Activated T-helper 17 cell treated with anti-CD3 and anti-CD28 coated beads, Interleukin-2, amount 50 U/mL, for 72 hours (primary cell): ENCODE measurements around the gene KCND3. TPM values are rescaled to one million over a fixed set of nuclear protein-coding genes. Genes with fewer than 3 reads are reported as not detected.

Experiments used
- ATAC-seq: fragments of 150-1000 bp; cut with Tn5 transposase; replicated peaks from 2 replicates; pipeline ENCODE4 v1.10.0; 2021; ENCODE audit warnings: mild to moderate bottlenecking, moderate library complexity
- H3K27ac Mint-ChIP-seq: one replicate; pipeline ENCODE4 v1.8.0; 2022; ENCODE audit warnings: mixed read lengths
- H3K27me3 Mint-ChIP-seq: one replicate; pipeline ENCODE4 v1.8.0; 2022; ENCODE audit warnings: mixed read lengths
- H3K36me3 Mint-ChIP-seq: one replicate; pipeline ENCODE4 v1.8.0; 2022; ENCODE audit warnings: low read depth, mild to moderate bottlenecking, mixed read lengths
- H3K4me1 Mint-ChIP-seq: one replicate; pipeline ENCODE4 v1.8.0; 2022; ENCODE audit warnings: mixed read lengths
- H3K4me3 Mint-ChIP-seq: one replicate; pipeline ENCODE4 v1.8.0; 2022; ENCODE audit warnings: mild to moderate bottlenecking, mixed read lengths
- H3K9me3 Mint-ChIP-seq: one replicate; pipeline ENCODE4 v1.8.0; 2022; ENCODE audit warnings: mixed read lengths
- total RNA-seq, 2 donors: library from RNA; stranded (reverse); gene quantifications; one replicate each; pipeline ENCODE4 v1.2.3, GENCODE V29; 2022

KCND3 gene
- total RNA-seq, 2 donors from 2014 or later, result not detected

DNA sequence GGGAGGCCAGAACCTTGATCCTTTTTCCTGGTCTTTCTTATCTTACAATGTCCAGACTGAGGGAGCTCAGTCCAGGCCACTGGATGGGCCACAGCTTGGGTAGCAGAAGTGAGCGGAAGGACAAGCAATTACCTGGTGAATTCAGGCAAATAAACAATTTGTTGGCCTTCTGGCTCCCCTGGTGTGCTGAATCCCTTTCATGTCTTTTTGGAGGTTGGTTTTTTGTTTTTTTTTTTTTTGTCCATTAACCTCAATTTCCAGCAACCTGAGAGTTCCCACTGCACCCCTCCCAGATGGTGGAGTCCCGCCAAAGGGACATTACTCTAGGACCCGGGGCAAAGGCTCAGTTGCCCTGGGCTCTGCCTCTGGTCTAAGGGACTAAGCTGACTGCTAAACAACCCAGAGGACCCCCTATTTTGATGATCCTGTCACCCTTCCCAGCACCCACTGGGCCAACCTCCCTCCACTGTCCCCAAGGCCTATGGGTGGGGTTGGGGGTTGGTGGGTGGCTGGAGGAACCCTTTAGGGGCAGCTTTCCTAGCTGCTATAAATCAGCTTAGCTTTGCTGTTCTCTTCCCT is 85.5 kb downstream of the KCND3 start:
- Mint-ChIP-seq H3K4me1 (peaks cover 12% of the 10 kb centered on the region), H3K9me3 (no peaks in the 10 kb centered on the region), H3K27ac (no peak overlapping the region), H3K4me3 (peak overlapping the region; percentile 52), H3K27me3 (peaks cover 24% of the 10 kb centered on the region), H3K36me3 (no peaks in the 10 kb centered on the region)
- ATAC-seq, result no peak

DNA sequence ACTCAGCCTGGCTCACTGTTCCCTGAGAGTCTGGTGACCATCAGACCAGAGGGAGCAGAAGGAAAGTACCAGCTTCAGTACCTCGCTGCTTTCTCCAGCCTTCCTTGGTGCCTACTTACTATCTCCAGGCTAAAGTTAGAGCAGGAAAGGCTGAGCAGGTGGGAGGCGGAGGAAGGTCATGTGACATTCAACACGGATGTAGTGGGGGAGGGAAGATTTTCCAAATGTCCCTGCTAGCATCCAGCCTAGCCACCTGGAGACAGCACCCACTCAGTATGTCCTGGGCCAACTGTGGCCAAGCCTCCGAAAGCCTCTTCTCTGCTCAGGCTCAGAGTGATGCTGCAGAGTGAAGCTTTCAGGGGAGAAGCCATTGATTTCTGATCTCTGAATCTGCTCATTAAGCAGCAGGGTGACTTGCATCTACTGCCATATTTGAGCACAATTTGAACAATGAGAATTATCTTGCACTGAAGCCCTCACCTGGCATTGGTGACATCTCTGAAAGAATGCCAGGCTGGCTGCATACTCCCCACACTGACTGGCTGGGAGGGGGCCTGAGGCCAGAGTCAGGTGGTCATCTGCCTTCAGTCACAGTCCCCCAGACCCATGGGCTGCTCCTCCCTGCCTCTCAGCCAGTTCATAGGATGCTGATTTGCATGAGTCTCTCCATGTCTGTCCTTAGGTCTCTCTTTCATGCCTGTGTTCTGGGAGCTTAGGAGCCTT is 86.2 kb downstream of the KCND3 start:
- Mint-ChIP-seq H3K27ac (no peak overlapping the region), H3K36me3 (no peaks in the 10 kb centered on the region), H3K4me3 (no peak overlapping the region), H3K9me3 (no peaks in the 10 kb centered on the region), H3K4me1 (peaks cover 12% of the 10 kb centered on the region), H3K27me3 (peaks cover 21% of the 10 kb centered on the region)
- ATAC-seq, result no peak

DNA sequence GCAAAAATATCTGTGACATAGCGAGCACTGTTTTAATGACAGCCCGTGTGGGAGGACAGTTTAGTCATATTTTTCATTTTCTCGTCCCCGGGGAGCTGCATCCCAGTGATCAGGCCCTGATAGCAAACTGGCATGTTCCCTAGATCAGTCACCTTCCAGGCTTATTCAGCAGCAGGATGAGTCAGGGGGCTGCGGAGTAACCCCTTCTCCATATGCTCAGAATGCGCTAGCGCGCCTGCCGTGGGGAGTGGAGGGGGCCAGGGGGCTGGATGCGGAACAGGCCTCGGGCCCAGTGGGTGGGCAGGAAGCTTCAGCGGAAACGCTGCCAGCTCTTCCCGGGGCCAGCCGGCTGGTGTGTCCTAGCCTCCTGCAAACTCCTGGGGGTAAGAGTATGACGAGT is 94.0 kb downstream of the KCND3 start:
- Mint-ChIP-seq H3K27me3 (peaks cover 15% of the 10 kb centered on the region), H3K4me3 (no peak overlapping the region), H3K9me3 (no peaks in the 10 kb centered on the region), H3K4me1 (no peaks in the 10 kb centered on the region), H3K27ac (no peak overlapping the region), H3K36me3 (no peaks in the 10 kb centered on the region)
- no peak for ATAC-seq

DNA sequence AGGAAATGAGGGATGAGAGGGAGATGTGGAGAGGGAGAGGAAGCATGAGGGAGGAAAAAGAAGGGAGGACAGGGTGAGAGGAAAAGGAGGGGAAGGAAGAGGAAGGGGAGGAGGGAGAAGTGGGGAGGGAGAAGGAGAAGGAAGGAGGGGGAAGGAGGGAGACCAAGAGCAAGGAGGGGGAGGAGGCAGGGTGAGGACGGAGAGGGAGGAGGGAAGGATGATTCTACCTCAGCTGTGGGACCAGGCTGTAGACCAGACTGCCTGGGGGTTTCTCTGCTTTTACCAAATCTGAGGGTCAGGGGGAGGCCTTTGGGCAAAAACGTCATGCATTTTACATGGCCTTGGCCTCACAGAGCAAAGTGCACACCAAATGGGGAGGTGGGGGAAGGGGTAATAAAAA is 94.5 kb downstream of the KCND3 start:
- Mint-ChIP-seq H3K9me3 (no peaks in the 10 kb centered on the region), H3K36me3 (no peaks in the 10 kb centered on the region), H3K27ac (no peak overlapping the region), H3K4me1 (no peaks in the 10 kb centered on the region), H3K4me3 (no peak overlapping the region), H3K27me3 (peaks cover 15% of the 10 kb centered on the region)
- ATAC-seq, result no peak

DNA sequence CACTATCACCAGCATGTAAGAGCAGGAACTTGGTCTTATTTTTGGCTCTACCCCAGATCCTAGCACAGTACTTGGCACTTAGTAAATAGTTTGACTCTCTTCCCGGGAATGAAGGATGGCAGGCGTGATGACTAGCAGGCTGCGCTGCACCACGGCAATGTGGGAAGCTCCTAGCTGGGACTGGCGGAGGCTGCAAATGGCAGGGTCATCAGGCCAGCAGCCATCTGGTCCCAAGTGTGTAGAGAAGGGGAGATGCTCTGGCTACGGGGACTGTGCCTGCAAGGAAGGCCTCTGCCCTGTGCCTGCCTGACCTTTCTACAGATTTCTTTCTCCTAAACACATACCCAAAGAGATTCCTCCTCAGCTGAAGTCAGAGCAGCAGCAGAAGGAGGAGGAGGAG is 95.0 kb downstream of the KCND3 start:
- H3K27ac Mint-ChIP-seq, result no peak overlapping the region
- no peak for ATAC-seq
- H3K27me3 Mint-ChIP-seq, result peaks cover 15% of the 10 kb centered on the region
- H3K9me3 Mint-ChIP-seq, result no peaks in the 10 kb centered on the region
- no peaks in the 10 kb centered on the region for H3K4me1 Mint-ChIP-seq
- no peaks in the 10 kb centered on the region for H3K36me3 Mint-ChIP-seq
- no peak overlapping the region for H3K4me3 Mint-ChIP-seq

DNA sequence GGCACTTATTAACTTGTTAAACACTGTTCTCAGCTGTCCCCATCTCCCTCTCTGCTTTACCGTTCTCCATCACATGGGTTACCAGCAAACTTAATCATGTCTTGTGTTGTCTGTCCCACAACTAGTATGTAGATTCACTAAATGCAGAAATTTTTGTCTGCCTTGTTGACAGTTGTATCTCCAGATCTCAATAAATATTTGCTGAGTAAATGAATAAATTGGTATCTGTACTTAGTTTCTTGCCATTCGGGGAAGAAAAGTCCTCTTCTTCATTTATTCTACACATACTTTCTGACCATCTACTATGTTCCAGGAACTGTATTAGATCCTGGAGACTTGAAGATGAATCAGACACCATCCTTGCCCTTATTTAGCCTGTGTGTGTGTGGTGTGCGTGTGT is 97.9 kb downstream of the KCND3 start:
- Mint-ChIP-seq H3K27me3 (peaks cover 8% of the 10 kb centered on the region), H3K9me3 (no peaks in the 10 kb centered on the region), H3K4me1 (peaks cover 10% of the 10 kb centered on the region), H3K4me3 (no peak overlapping the region), H3K36me3 (no peaks in the 10 kb centered on the region), H3K27ac (no peak overlapping the region)
- no peak for ATAC-seq

DNA sequence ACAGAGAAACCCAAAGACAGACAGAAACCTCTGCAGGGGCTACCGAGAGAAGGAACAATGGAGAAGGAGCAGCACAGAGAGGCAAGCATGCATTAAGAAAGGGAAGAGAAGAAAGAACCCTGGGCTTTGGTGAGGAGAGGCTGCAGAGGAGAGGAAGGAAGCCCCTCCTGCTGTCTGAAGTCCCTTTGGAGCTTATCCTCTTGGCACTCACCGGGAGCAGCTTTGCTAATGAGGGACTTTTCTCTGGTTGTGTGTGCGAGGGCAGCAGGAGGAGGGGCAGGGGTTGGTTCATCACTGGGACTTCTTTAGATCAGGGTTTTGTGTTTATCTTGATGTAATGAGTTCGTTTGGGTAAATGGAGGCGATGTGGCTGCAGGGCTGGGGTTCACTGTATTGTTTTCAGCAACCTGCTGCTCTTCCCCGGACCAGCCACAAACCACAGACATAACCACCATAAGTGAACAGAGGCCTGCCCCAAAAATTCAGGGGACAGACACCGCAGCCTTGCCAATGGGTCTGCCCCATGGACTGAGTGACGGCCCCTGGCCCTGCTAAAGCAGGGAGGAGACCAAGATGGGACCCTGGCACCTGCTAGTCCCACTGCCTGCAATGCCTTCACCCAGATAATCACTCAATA is 100.6 kb downstream of the KCND3 start:
- Mint-ChIP-seq H3K9me3 (no peaks in the 10 kb centered on the region), H3K27ac (no peak overlapping the region), H3K36me3 (no peaks in the 10 kb centered on the region), H3K4me3 (no peak overlapping the region), H3K4me1 (peaks cover 10% of the 10 kb centered on the region), H3K27me3 (peaks cover 14% of the 10 kb centered on the region)
- ATAC-seq, result no peak

DNA sequence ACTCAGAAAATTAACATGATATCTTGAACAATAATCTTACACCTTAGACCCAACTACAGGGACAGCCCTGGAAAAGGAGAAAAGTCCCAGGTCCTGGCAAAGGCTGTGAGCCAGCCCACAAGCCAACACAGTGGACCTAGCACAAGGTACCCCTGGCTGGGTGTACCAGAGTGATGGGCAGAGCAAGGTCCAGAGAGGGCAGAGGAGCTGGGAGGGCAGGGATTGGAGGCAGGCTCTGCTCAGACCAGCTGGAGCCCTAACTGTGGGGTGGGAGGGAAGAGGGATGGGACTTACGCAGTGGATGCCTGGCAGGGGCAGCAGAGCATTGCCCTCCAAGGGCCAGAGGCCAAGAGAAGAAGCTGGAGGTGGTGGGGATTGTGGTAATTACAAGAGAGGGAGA is 101.6 kb downstream of the KCND3 start:
- Mint-ChIP-seq H3K4me3 (no peak overlapping the region), H3K36me3 (no peaks in the 10 kb centered on the region), H3K4me1 (peaks cover 10% of the 10 kb centered on the region), H3K27me3 (peaks cover 14% of the 10 kb centered on the region), H3K27ac (no peak overlapping the region), H3K9me3 (no peaks in the 10 kb centered on the region)
- ATAC-seq, result no peak

DNA sequence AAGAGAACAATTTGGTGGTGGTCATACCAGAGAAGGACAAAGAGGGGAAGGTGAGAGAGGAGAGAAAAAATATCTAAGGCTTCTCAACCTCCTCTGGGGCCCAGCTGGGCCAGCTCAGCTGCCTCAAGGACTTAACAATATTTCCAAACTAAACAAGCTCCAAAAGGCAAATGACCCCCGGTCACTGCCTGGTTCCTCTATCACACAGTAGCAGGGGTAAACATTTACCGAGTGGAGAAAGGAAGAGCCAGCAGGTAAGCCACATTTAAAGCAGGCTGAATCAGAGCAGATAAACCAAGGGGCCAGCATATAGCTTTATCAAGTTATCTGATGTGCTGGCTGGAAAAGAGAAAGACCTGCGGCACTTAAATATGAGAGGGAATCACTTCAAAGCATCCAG is 102.1 kb downstream of the KCND3 start:
- Mint-ChIP-seq H3K4me3 (no peak overlapping the region), H3K9me3 (no peaks in the 10 kb centered on the region), H3K27ac (no peak overlapping the region), H3K36me3 (no peaks in the 10 kb centered on the region), H3K27me3 (peaks cover 14% of the 10 kb centered on the region), H3K4me1 (peaks cover 10% of the 10 kb centered on the region)
- no peak for ATAC-seq

DNA sequence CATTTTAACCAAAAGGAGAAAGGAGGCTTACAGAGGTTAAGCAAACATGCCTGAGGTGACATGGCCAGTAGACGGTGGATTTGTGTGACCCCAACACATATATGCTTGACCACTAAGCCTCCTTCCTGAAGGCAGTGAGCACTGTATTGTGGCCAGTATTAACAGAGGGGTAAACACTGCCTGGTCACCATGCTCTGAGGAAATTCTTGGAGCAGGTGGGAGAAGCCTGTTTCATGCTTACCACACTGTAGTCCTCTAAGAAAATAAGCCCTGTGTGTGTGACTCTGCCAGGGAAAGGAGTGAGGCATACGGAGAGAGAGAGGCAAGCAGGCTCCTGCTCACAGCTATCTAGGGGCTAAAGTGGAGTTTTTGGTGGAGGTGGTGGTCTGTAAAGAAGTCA is 102.7 kb downstream of the KCND3 start:
- no peaks in the 10 kb centered on the region for H3K36me3 Mint-ChIP-seq
- no peak for ATAC-seq
- peaks cover 14% of the 10 kb centered on the region for H3K27me3 Mint-ChIP-seq
- peaks cover 10% of the 10 kb centered on the region for H3K4me1 Mint-ChIP-seq
- H3K4me3 Mint-ChIP-seq, result no peak overlapping the region
- no peak overlapping the region for H3K27ac Mint-ChIP-seq
- H3K9me3 Mint-ChIP-seq, result no peaks in the 10 kb centered on the region

DNA sequence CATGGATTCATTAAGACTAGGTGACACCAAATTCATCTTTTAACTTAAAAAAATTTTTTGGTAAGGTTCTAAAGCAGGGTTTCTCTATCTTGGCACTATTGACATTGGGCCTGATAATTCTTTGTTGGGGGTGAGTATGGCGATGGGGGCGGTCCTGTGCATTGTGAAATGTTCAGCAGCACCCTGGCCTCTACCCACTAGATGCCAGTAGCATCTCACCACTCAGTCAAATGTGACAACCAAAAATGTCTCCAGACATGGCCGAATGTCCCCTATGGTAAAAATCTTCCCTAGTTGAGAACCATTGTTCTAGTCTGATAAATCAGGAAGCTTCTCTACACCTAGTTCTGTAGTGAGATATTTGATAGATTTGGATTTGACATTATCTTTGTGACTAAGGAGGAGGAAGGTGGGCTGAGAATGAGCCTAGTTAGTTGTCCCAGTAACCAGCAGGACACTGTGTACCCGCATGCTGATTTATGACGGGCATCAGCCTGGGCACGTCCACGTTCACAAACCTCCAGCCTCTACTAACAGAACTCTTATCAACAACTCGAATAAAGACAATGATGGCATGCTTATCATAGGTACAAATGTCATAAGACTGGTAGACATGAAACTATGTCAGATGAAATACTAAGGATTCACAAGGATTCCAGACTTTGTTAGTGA is 104.6 kb downstream of the KCND3 start:
- H3K36me3 Mint-ChIP-seq, result no peaks in the 10 kb centered on the region
- peaks cover 24% of the 10 kb centered on the region for H3K27me3 Mint-ChIP-seq
- no peak overlapping the region for H3K4me3 Mint-ChIP-seq
- ATAC-seq, result no peak
- H3K4me1 Mint-ChIP-seq, result peaks cover 10% of the 10 kb centered on the region
- H3K27ac Mint-ChIP-seq, result no peak overlapping the region
- no peaks in the 10 kb centered on the region for H3K9me3 Mint-ChIP-seq

DNA sequence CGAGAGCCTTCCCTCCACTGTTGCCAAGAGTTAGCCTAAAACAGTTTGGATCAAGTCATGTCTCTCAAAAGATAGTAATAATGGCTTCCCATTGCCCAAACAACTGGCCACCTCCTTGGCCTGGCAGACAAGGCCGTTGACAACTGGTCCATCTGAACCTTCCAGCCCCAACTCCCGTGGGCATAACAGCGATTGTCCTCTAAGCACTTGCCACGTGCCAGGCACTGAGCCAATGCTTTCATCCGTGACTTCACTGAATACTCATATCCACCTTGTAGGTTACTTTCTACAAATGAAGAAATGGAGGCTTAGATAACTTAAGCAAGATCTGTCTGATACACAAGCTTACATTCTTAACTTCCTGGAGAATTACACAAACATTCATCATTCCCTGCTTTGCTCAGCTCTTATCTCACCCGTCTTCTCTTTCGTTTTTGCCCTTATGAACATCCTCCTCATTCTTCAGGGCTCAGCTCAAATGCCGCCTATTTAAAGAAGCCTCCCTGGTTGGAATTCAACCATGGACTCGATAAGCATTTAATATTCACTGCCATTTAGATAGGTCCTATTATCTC is 106.4 kb downstream of the KCND3 start:
- Mint-ChIP-seq H3K4me1 (peaks cover 2% of the 10 kb centered on the region), H3K27ac (no peak overlapping the region), H3K27me3 (peaks cover 31% of the 10 kb centered on the region)

DNA sequence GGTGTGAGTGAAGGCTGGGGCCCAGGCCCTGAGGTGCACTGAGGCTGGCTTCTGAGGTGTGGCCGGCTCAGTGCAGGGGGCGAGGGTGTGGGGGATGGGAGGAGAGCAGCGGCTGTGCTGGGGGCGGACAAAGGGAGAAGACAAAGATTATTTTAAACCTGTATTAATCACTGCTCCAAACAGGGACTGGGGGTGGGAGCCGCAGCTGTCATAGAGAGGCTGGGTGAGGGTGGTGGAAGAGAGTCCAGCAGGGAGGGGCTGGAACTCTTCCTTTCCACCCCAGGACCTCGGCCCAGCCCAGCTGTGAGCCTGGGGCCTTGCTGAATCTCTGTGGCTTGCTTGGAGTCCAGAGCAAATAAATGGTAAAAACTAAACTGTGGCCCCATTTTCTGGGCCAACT is 106.9 kb downstream of the KCND3 start:
- no peak for ATAC-seq
- no peak overlapping the region for H3K4me3 Mint-ChIP-seq
- H3K36me3 Mint-ChIP-seq, result no peaks in the 10 kb centered on the region
- peaks cover 36% of the 10 kb centered on the region for H3K27me3 Mint-ChIP-seq
- no peaks in the 10 kb centered on the region for H3K4me1 Mint-ChIP-seq
- H3K27ac Mint-ChIP-seq, result no peak overlapping the region
- H3K9me3 Mint-ChIP-seq, result no peaks in the 10 kb centered on the region

More for the DNA sequence above, 106.4 kb downstream of the KCND3 start:
- H3K9me3 Mint-ChIP-seq, result no peaks in the 10 kb centered on the region
- no peaks in the 10 kb centered on the region for H3K36me3 Mint-ChIP-seq
- no peak overlapping the region for H3K4me3 Mint-ChIP-seq
- no peak for ATAC-seq

DNA sequence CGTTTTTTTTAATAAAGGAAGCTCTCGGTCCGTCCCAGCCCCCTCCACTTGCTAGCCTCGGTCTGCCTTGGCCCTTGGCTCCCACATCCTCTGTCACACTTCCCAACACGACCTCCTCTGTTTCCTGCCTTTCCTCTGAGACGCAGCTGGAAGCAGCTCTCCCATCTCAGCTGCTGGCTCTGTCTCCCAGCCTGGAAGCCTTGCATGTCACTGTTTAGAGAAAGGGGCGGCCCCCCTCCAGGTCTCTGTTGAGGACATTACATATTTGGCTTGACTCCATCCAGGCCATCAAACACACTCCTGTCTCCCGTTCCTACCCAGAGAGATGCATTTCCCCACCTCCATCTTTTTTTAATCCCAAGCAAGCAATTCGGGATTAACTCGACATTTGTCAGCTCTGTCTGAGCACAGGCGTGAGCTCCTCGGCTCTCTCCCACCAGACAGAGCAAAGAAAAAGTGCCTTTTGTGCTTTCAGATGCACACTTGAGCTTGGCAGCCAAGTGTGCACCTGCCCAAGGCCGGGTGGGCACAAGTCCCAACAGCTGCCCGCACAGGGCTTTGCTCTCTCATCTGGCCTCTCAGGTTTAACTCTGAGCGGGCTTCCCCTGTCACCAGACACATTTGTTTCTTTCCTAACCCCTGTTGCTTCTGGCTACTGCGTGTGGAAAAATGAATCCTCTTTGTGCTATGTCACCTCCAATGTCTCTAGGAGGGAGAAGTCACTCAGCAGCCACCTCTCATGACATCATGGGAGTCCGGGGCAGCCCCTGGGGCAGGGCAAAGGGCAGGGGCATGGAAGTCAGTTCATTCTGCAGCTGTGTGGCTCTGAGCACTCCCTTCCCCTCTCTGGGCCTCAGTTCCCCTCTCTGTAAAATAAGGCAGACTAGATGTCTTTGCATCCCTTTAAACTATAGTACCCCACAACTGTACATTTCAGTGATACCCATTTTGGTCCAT is 108.3 kb downstream of the KCND3 start:
- H3K4me3 Mint-ChIP-seq, result no peak overlapping the region
- no peaks in the 10 kb centered on the region for H3K9me3 Mint-ChIP-seq
- H3K4me1 Mint-ChIP-seq, result no peaks in the 10 kb centered on the region
- H3K27me3 Mint-ChIP-seq, result peaks cover 41% of the 10 kb centered on the region
- H3K27ac Mint-ChIP-seq, result no peak overlapping the region
- no peaks in the 10 kb centered on the region for H3K36me3 Mint-ChIP-seq
- ATAC-seq, result no peak
